Measurements from ENCODE around the gene LY6G6D.

DNA sequence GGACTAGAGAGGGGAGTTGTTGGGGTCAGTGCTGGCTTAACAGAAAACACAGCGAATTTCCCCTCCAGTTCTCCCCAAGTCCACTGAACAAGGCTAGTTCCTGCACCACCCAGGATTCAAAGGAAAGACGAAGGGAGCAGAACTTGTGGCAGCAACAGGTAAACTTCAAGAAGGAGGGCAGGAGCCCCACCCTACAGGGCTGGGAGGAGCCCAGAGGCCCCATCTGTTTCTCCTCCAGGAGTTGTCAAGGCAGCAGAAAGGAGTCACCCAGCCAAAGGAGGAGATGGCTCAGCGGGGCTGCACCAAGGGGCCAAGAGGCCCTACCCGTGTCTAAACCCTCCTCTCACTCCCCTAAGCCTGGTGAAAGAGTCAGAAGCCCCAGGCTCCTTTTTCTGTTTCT, 49.0 kb downstream of the LY6G6D start:
- TF ChIP-seq CTCF (IDR thresholded peaks at IDR 0.05) (no peak), POLR2A (IDR thresholded peaks at IDR 0.05) (no peak), EP300 (IDR thresholded peaks at IDR 0.05) (no peak)

Measured in tibial nerve (tissue), 4 donors.